DND-41 (cell line): ENCODE data around the gene ASPDH.

Experiments
- ATAC-seq: fragments of 200-7000 bp; cut with Tn5 transposase; 3 replicates; pipeline ENCODE4 v1.9.1; 2021; ENCODE audit warnings: low read depth; ENCODE audit not compliant: insufficient read depth
- DNase-seq: peaks from one replicate; pipeline ENCODE4 v3.0.0-alpha.2; 2020
- H2AFZ ChIP-seq: 2 replicates; pipeline ENCODE4 v1.6.0; 2012; ENCODE audit warnings: low read depth, low read length
- H3K27ac ChIP-seq: 2 replicates; pipeline ENCODE4 v1.5.1; 2012; ENCODE audit warnings: low read length, inconsistent platforms
- H3K27me3 ChIP-seq: fragments of 200-600 bp; sonication (generic); 2 replicates; pipeline ENCODE4 v1.6.0; 2012; ENCODE audit warnings: low read length, mild to moderate bottlenecking, inconsistent platforms; ENCODE audit not compliant: insufficient read depth, poor library complexity
- H3K36me3 ChIP-seq: 2 replicates; pipeline ENCODE4 v1.5.1; 2012; ENCODE audit warnings: low read length, inconsistent platforms; ENCODE audit not compliant: insufficient read depth
- H3K4me1 ChIP-seq: 2 replicates; pipeline ENCODE4 v1.5.1; 2012; ENCODE audit warnings: mild to moderate bottlenecking, low read length; ENCODE audit not compliant: insufficient read depth
- H3K4me2 ChIP-seq: 2 replicates; pipeline ENCODE4 v1.6.0; 2012; ENCODE audit warnings: mild to moderate bottlenecking, moderate library complexity, low read length, inconsistent platforms; ENCODE audit not compliant: insufficient read depth
- H3K4me3 ChIP-seq, 2 experiments: fragments of 200-600 bp in 1 of 2; shearing (Covaris generic) in 1 of 2; 2 replicates each; pipeline ENCODE4 v1.5.1; 2012 to 2016; ENCODE audit warnings: inconsistent platforms in 2 of 2, low read length in 2 of 2, mild to moderate bottlenecking in 2 of 2, low read depth in 1 of 2, moderate library complexity in 1 of 2
- H3K79me2 ChIP-seq: 2 replicates; pipeline ENCODE4 v1.6.0; 2012; ENCODE audit warnings: low read length, inconsistent platforms; ENCODE audit not compliant: insufficient read depth
- H3K9ac ChIP-seq: 2 replicates; pipeline ENCODE4 v1.6.0; 2012; ENCODE audit warnings: low read depth, mild to moderate bottlenecking, inconsistent platforms, low read length, moderate library complexity
- H3K9me3 ChIP-seq: 2 replicates; pipeline ENCODE4 v1.5.1; 2012; ENCODE audit warnings: low read length, moderate library complexity, mild to moderate bottlenecking, inconsistent platforms; ENCODE audit not compliant: insufficient read depth, severe bottlenecking
- H4K20me1 ChIP-seq: 2 replicates; pipeline ENCODE4 v1.6.0; 2012; ENCODE audit warnings: low read length; ENCODE audit not compliant: insufficient read depth
- EZH2 ChIP-seq: IDR thresholded peaks from 3 replicates; pipeline ENCODE4 v1.6.1; 2012; ENCODE audit warnings: borderline replicate concordance, low read depth, mild to moderate bottlenecking, moderate library complexity, low read length, inconsistent platforms; ENCODE audit not compliant: severe bottlenecking
- TF ChIP-seq, protein P1 (sequence below): IDR thresholded peaks from 2 replicates; pipeline ENCODE4 v1.5.1; 2012; ENCODE audit warnings: borderline replicate concordance, low read length, moderate library complexity, mild to moderate bottlenecking; ENCODE audit not compliant: poor library complexity, severe bottlenecking; ENCODE audit errors: extremely low read depth

The ASPDH gene

DNA sequence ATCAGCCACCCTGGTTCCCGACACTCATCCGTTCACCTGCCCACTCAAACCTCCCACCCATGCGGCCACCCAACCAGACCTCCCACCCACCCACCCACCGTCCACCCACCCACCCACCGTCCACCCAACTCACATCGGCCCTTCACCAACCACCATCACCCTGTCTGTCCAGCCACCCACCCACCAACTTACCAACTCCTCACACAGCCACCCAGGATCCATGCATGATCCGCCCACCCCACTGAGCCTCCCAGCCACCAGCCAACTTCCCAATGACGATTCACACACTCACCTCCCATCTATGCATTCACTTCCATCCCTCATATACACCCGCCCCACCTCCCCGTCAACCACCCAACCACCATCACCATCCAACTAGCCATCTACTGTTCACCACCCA lies 7.0 kb downstream of the ASPDH start:
- H4K20me1 ChIP-seq, result no peaks in the 10 kb centered on the region
- peaks cover 14% of the 10 kb centered on the region for H3K4me1 ChIP-seq
- no peaks in the 10 kb centered on the region for H3K27me3 ChIP-seq
- no peaks in the 10 kb centered on the region for H3K9me3 ChIP-seq
- no peaks in the 10 kb centered on the region for H3K36me3 ChIP-seq
- ATAC-seq, result no peak
- no peak overlapping the region for H3K4me2 ChIP-seq
- peaks cover 6% of the 10 kb centered on the region; the same call in 1 of the 2 replicates for H3K79me2 ChIP-seq
- no peak for TF ChIP-seq EZH2
- TF ChIP-seq, protein P1, sequence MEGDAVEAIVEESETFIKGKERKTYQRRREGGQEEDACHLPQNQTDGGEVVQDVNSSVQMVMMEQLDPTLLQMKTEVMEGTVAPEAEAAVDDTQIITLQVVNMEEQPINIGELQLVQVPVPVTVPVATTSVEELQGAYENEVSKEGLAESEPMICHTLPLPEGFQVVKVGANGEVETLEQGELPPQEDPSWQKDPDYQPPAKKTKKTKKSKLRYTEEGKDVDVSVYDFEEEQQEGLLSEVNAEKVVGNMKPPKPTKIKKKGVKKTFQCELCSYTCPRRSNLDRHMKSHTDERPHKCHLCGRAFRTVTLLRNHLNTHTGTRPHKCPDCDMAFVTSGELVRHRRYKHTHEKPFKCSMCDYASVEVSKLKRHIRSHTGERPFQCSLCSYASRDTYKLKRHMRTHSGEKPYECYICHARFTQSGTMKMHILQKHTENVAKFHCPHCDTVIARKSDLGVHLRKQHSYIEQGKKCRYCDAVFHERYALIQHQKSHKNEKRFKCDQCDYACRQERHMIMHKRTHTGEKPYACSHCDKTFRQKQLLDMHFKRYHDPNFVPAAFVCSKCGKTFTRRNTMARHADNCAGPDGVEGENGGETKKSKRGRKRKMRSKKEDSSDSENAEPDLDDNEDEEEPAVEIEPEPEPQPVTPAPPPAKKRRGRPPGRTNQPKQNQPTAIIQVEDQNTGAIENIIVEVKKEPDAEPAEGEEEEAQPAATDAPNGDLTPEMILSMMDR, result no peak
- no peak overlapping the region for H2AFZ ChIP-seq
- H3K27ac ChIP-seq, result no peak overlapping the region
- no peak overlapping the region for H3K9ac ChIP-seq
- no peak for DNase-seq
- H3K4me3 ChIP-seq, result no peak overlapping the region

GRCh38 chr19:50505856-50506611 lies 7.7 kb downstream of the ASPDH start:
- DNase-seq (no peak), ATAC-seq (no peak)
- H3K9ac ChIP-seq, result no peak overlapping the region

DNA sequence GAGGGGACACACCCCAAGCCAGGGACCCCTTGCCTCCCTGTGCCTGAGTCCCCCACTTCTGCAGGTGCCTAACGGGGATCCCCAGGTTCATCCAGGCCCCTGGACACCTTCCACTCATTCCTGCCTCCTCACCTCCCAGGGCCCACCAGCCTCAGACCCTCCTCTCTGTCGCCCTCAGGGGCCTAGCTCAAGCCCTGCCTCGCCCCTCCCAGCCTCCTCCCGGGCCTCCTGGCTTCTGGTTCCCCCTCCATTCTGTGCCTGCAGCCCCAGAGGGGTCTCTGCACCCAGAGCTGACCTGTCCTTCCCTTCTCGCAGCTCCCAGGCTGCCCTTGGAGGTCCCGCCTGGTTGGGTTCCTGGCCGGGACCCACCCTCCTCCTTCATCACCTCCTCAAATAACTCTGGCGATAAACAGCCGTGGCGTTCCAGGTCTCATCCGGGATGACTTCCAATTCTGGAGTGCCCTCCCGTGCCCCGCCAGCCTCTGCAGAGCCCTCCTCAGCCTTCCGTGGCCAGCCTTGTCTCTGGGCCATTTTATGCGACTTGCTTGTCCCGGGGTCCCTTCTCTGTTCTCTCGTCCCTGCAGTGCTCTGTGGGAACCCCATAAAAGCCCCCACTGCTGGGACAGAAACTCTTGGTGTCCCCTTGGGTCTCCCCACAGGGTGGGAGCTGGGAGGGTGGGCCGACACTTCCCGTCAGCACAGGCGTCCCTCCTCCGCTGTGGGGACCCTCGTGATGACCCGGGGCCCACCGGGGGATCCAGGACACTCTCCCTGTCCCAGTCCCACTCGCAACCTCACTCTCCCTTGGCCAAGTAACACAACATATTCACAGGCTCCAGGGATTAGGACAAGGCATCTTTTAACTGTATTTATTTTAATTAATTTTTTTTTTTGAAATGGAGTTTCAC lies 11.9 kb downstream of the ASPDH start:
- no peaks in the 10 kb centered on the region for H3K27me3 ChIP-seq
- no peaks in the 10 kb centered on the region for H3K79me2 ChIP-seq
- DNase-seq (no peak), ATAC-seq (no peak)
- no peaks in the 10 kb centered on the region for H3K9me3 ChIP-seq
- TF ChIP-seq, protein P1, result no peak
- no peak for TF ChIP-seq EZH2
- no peak overlapping the region for H3K4me3 ChIP-seq
- no peak overlapping the region for H3K4me2 ChIP-seq
- no peaks in the 10 kb centered on the region for H3K4me1 ChIP-seq
- H4K20me1 ChIP-seq, result no peaks in the 10 kb centered on the region
- no peak overlapping the region for H3K27ac ChIP-seq
- H3K36me3 ChIP-seq, result no peaks in the 10 kb centered on the region
- no peak overlapping the region for H2AFZ ChIP-seq
- H3K9ac ChIP-seq, result no peak overlapping the region

More at GRCh38 chr19:50505856-50506611, 7.7 kb downstream of the ASPDH start:
- Histone ChIP-seq H4K20me1 (no peaks in the 10 kb centered on the region), H3K9me3 (no peaks in the 10 kb centered on the region), H3K27ac (no peak overlapping the region), H3K27me3 (no peaks in the 10 kb centered on the region), H3K79me2 (peaks cover 6% of the 10 kb centered on the region; the same call in 1 of the 2 replicates), H3K4me3 (no peak overlapping the region), H3K4me2 (no peak overlapping the region), H3K4me1 (peaks cover 10% of the 10 kb centered on the region), H2AFZ (no peak overlapping the region), H3K36me3 (no peaks in the 10 kb centered on the region)
- TF ChIP-seq EZH2, result no peak
- TF ChIP-seq, protein P1, result no peak
